IMR-90 (cell line): ENCODE results near the gene NRARP. TPM values are rescaled to one million over a fixed set of nuclear protein-coding genes. Genes with fewer than 3 reads are reported as not detected.

Experiments used
- ATAC-seq: fragments of 200-7000 bp; cut with Tn5 transposase; 2 replicates; pipeline ENCODE4 v1.9.1; 2020; ENCODE audit warnings: low read depth, mild to moderate bottlenecking, moderate library complexity
- BruUV-seq: library from RNA; stranded (reverse); fragments of 400-500 nt; replicated peaks from 2 replicates; lab custom pipeline; 2021; lab: Mats Ljungman, UMichigan
- CTCF ChIA-PET: fragments of 300-600 bp; formaldehyde crosslinking; extraction: SDS; loops from one replicate; lab custom pipeline; 2021; ENCODE audit warnings: antibody characterized with exemption; lab: Yijun Ruan, JAX
- POLR2A ChIA-PET: fragments of 300-600 bp; sonication (Branson Sonifier 250); formaldehyde crosslinking; loops from one replicate; lab custom pipeline; 2022; ENCODE audit warnings: antibody characterized with exemption; ENCODE audit not compliant: unreplicated experiment; lab: Charles Lee
- DNase-seq: peaks from one replicate; pipeline ENCODE4 v3.0.0; 2013
- H2AFZ ChIP-seq: replicated peaks from 2 replicates; pipeline ENCODE3; 2013; ENCODE audit warnings: low read length, mild to moderate bottlenecking; ENCODE audit not compliant: poor library complexity
- H2AK5ac ChIP-seq: 2 replicates; pipeline ENCODE4 v1.6.1; 2013; ENCODE audit warnings: low read depth, low read length, inconsistent platforms
- H2AK9ac ChIP-seq: replicated peaks from 2 replicates; pipeline ENCODE3; 2013; ENCODE audit warnings: mild to moderate bottlenecking, low read depth, low read length, moderate library complexity; ENCODE audit not compliant: poor library complexity
- H2BK120ac ChIP-seq: 2 replicates; pipeline ENCODE4 v1.6.1; 2013; ENCODE audit warnings: low read depth, low read length, inconsistent platforms
- H2BK15ac ChIP-seq: 3 replicates; pipeline ENCODE4 v1.6.1; 2013; ENCODE audit warnings: low read depth, low read length, inconsistent platforms
- H2BK20ac ChIP-seq: 2 replicates; pipeline ENCODE4 v1.6.1; 2013; ENCODE audit warnings: low read depth, mild to moderate bottlenecking, inconsistent platforms, low read length, moderate library complexity
- H2BK5ac ChIP-seq: 2 replicates; pipeline ENCODE4 v1.6.1; 2013; ENCODE audit warnings: mild to moderate bottlenecking, low read depth, low read length, inconsistent platforms; ENCODE audit not compliant: poor library complexity, severe bottlenecking
- H3K14ac ChIP-seq: replicated peaks from 2 replicates; pipeline ENCODE4 v1.6.1; 2013; ENCODE audit warnings: low read depth, low read length, inconsistent platforms
- H3K18ac ChIP-seq: 2 replicates; pipeline ENCODE4 v1.6.1; 2013; ENCODE audit warnings: low read depth, low read length, control low read depth
- H3K23ac ChIP-seq: 2 replicates; pipeline ENCODE4 v1.6.1; 2013; ENCODE audit warnings: low read depth, low read length, inconsistent platforms
- H3K27ac ChIP-seq: 2 replicates; pipeline ENCODE4 v1.5.1; 2013; ENCODE audit warnings: mild to moderate bottlenecking, control low read depth, low read length; ENCODE audit not compliant: insufficient read depth
- H3K27me3 ChIP-seq: 2 replicates; pipeline ENCODE4 v1.6.1; 2013; ENCODE audit warnings: low read length; ENCODE audit not compliant: control insufficient read depth, insufficient read depth
- H3K36me3 ChIP-seq: 2 replicates; pipeline ENCODE4 v1.6.1; 2013; ENCODE audit warnings: low read length, mixed read lengths; ENCODE audit not compliant: control insufficient read depth, insufficient read depth
- H3K4ac ChIP-seq: 2 replicates; pipeline ENCODE4 v1.6.1; 2013; ENCODE audit warnings: low read depth, low read length, inconsistent platforms
- H3K4me1 ChIP-seq: 2 replicates; pipeline ENCODE4 v1.6.1; 2013; ENCODE audit warnings: low read length, mixed read lengths; ENCODE audit not compliant: control insufficient read depth, insufficient read depth
- H3K4me2 ChIP-seq: 2 replicates; pipeline ENCODE4 v1.6.1; 2013; ENCODE audit warnings: low read depth, mild to moderate bottlenecking, control low read depth, low read length, moderate library complexity
- H3K4me3 ChIP-seq: 2 replicates; pipeline ENCODE4 v1.5.1; 2013; ENCODE audit warnings: low read depth, mild to moderate bottlenecking, control low read depth, low read length, moderate library complexity; ENCODE audit not compliant: insufficient read depth
- H3K56ac ChIP-seq: 2 replicates; pipeline ENCODE4 v1.6.1; 2013; ENCODE audit warnings: low read length, inconsistent platforms; ENCODE audit not compliant: insufficient read depth; ENCODE audit errors: extremely low read depth
- H3K79me1 ChIP-seq, 2 experiments: 2 replicates each; pipeline ENCODE4 v1.6.1; 2013; ENCODE audit warnings: low read length in 2 of 2, inconsistent platforms in 1 of 2, low read depth in 1 of 2
- H3K9ac ChIP-seq: 2 replicates; pipeline ENCODE4 v1.6.1; 2013; ENCODE audit warnings: low read depth, low read length, control low read depth
- H3K9me1 ChIP-seq: 2 replicates; pipeline ENCODE4 v1.6.1; 2013; ENCODE audit warnings: low read length, inconsistent platforms; ENCODE audit not compliant: insufficient read depth
- H3K9me3 ChIP-seq: 2 replicates; pipeline ENCODE4 v1.6.1; 2013; ENCODE audit warnings: low read length; ENCODE audit not compliant: control insufficient read depth, insufficient read depth
- H4K20me1 ChIP-seq: 2 replicates; pipeline ENCODE4 v1.6.1; 2013; ENCODE audit warnings: low read length, inconsistent platforms; ENCODE audit not compliant: insufficient read depth
- H4K5ac ChIP-seq: 2 replicates; pipeline ENCODE4 v1.6.1; 2013; ENCODE audit warnings: mild to moderate bottlenecking, low read depth, low read length, control low read depth
- H4K8ac ChIP-seq, 2 experiments: 2 replicates each; pipeline ENCODE4 v1.6.1; 2013; ENCODE audit warnings: low read depth in 2 of 2, low read length in 2 of 2, control low read depth in 1 of 2, inconsistent platforms in 1 of 2
- H4K91ac ChIP-seq: 2 replicates; pipeline ENCODE4 v1.6.1; 2013; ENCODE audit warnings: low read depth, low read length, inconsistent platforms; ENCODE audit not compliant: insufficient read depth
- MAFK ChIP-seq: IDR thresholded peaks from 2 replicates; pipeline ENCODE4 v1.6.1; 2012; ENCODE audit warnings: low read depth, low read length, improper control_type of control experiment
- RCOR1 ChIP-seq: IDR thresholded peaks from 2 replicates; pipeline ENCODE4 v1.6.1; 2012; ENCODE audit warnings: mild to moderate bottlenecking, low read length, improper control_type of control experiment; ENCODE audit not compliant: insufficient replicate concordance
- SMC3 ChIP-seq: fragments of 150-350 bp; IDR thresholded peaks from 2 replicates; pipeline ENCODE4 v1.6.1; 2016; ENCODE audit warnings: low read depth, mild to moderate bottlenecking, antibody characterized with exemption, low read length, moderate library complexity
- WGBS, 2 experiments: methylation state at CpG; one replicate each; pipeline versions ENCODE4 v1.1.5 to v1.1.7; 2013; ENCODE audit warnings: missing lambda C conversion rate in 2 of 2; ENCODE audit not compliant: insufficient read length in 1 of 2; ENCODE audit errors: extremely low coverage in 2 of 2; 5-methylcytosine and 5-hydroxymethylcytosine counted together
- dilution Hi-C: fragments of 300-500 bp; cut with HindIII; formaldehyde crosslinking; loops from one replicate; pipeline ENCODE4 v1.14.3; 2018; ENCODE audit warnings: low sequenced_read_pairs; ENCODE audit not compliant: unreplicated experiment
- in situ Hi-C: fragments of 300-500 bp; cut with MboI; formaldehyde crosslinking; loops from 3 replicates; pipeline ENCODE4 v1.14.3; 2019; ENCODE audit warnings: low sequenced_read_pairs, inconsistent platforms, mixed read lengths
- intact Hi-C: fragments of 100-400 bp; cut with micrococcal nuclease; formaldehyde crosslinking; loops from 2 replicates; pipeline ENCODE4 v1.10.0; 2022
- polyA plus RNA-seq, 3 experiments: library from polyadenylated mRNA; depleted of rRNA; stranded (reverse); fragments of >200 nt; gene quantifications; 2 replicates each; pipeline ENCODE4 v1.2.3, GENCODE V29; 2012; ENCODE audit warnings: low replicate concordance in 1 of 3
- total RNA-seq: library from RNA; depleted of rRNA; stranded (reverse); fragments of >200 nt; gene quantifications from 2 replicates; pipeline ENCODE4 v1.2.3, GENCODE V29; 2012
- TF ChIP-seq, protein P1 (sequence below): conservative IDR thresholded peaks from 2 replicates; pipeline ENCODE4 v1.5.1; 2012; ENCODE audit warnings: mild to moderate bottlenecking, low read depth, low read length, improper control_type of control experiment

NRARP gene
- total and polyA plus RNA-seq, 2 of the 4 experiments (the other 2 are of a cell fraction) = 0.15 TPM; not detected in 1

DNA sequence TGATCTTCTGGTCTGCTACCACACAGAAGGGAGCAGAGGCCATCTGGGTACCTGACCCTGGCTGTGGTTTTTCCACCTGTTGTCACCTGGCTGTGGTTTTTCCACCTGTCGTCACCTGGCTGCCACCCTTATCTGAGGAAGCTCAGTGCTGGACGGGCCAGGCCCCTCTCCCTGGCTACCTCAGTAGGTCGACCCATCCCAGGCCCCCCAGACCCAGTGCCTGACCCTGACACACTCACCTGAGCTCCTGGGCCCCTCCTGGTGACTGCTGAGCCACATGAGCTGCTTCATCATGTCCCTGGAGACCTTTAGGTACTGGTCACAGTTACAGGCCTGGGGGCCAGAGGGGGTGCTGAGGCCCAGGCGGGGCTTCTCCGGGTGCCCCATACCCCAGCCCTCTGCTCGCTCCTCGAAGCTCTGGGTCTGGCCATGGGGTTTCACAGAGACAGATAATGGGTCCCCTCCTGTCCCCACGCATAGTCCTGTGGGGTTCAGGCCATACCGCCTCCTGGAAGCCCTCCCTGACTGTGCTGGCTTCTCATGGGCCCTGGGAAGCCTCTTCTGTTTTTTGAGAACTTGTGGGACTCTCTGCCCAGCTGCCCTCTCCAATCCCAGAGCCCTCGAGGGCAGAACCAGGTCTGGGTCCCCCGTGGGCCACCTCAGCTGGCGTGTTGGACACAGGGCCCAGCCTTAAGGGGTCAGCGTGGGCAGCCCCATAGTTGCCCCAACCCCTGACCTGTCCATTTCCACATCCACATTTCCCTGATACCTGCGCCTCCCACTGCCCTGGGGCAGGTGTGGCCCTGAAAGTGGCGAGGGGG lies 7.5 kb upstream of the NRARP start:
- H2AK9ac ChIP-seq = no peak overlapping the region
- H2AFZ ChIP-seq = no peak overlapping the region
- H4K8ac ChIP-seq = no peak overlapping the region
- no peaks in the 10 kb centered on the region for H3K36me3 ChIP-seq
- in situ Hi-C loops (no loop called here), dilution Hi-C loops (no loop called here), intact Hi-C loops (no loop called here)
- CTCF ChIA-PET = no interaction called here
- no peaks in the 10 kb centered on the region for H3K9me1 ChIP-seq
- H2BK120ac ChIP-seq = no peak overlapping the region
- no peak for ATAC-seq
- 88% methylated on average over 6 of the region's 15 CpGs; no CpG with 5 or more reads in 1 of the 2 experiments for WGBS, 2 experiments
- no peak overlapping the region for H2BK15ac ChIP-seq
- peaks cover 6% of the 10 kb centered on the region; the same call in 1 of the 2 replicates for H3K27me3 ChIP-seq
- H2BK20ac ChIP-seq = no peak overlapping the region
- no peak overlapping the region for H3K9ac ChIP-seq
- no peak overlapping the region for H3K18ac ChIP-seq
- no peak overlapping the region for H3K14ac ChIP-seq
- TF ChIP-seq MAFK = no peak
- TF ChIP-seq, protein P1, sequence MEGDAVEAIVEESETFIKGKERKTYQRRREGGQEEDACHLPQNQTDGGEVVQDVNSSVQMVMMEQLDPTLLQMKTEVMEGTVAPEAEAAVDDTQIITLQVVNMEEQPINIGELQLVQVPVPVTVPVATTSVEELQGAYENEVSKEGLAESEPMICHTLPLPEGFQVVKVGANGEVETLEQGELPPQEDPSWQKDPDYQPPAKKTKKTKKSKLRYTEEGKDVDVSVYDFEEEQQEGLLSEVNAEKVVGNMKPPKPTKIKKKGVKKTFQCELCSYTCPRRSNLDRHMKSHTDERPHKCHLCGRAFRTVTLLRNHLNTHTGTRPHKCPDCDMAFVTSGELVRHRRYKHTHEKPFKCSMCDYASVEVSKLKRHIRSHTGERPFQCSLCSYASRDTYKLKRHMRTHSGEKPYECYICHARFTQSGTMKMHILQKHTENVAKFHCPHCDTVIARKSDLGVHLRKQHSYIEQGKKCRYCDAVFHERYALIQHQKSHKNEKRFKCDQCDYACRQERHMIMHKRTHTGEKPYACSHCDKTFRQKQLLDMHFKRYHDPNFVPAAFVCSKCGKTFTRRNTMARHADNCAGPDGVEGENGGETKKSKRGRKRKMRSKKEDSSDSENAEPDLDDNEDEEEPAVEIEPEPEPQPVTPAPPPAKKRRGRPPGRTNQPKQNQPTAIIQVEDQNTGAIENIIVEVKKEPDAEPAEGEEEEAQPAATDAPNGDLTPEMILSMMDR = no peak
- TF ChIP-seq RCOR1 = no peak
- TF ChIP-seq SMC3 = no peak
- no peak overlapping the region for H3K56ac ChIP-seq
- BruUV-seq = no TSS peak
- DNase-seq = no peak
- H2BK5ac ChIP-seq = no peak overlapping the region
- H4K91ac ChIP-seq = no peak overlapping the region
- no peaks in the 10 kb centered on the region for H3K79me1 ChIP-seq
- H3K23ac ChIP-seq = no peak overlapping the region
- no peak overlapping the region for H4K5ac ChIP-seq
- no peak overlapping the region for H3K4me2 ChIP-seq
- H2AK5ac ChIP-seq = no peak overlapping the region
- POLR2A ChIA-PET = no interaction called here
- H3K4ac ChIP-seq = no peak overlapping the region
- no peaks in the 10 kb centered on the region; the same call in 1 of the 2 replicates for H3K4me1 ChIP-seq
- H3K9me3 ChIP-seq = no peaks in the 10 kb centered on the region
- H4K20me1 ChIP-seq = no peaks in the 10 kb centered on the region
- H3K27ac ChIP-seq = no peak overlapping the region
- no peak overlapping the region for H3K4me3 ChIP-seq
